Stimulated activated CD4-positive, alpha-beta T cell treated with anti-CD3 and anti-CD28 coated beads, Interleukin-4, amount 100 ng/mL, for 1 hour (primary cell): ENCODE measurements around the gene ARHGEF17.
"Not testable (repeated sequence)": the region's sequence is repeated elsewhere in the genome, so short reads cannot be mapped to it uniquely, and the experiment has no call there.

Source experiments
- DNase-seq: peaks from one replicate; pipeline ENCODE4 v3.0.0-alpha.2; 2020

ARHGEF17 gene

DNA sequence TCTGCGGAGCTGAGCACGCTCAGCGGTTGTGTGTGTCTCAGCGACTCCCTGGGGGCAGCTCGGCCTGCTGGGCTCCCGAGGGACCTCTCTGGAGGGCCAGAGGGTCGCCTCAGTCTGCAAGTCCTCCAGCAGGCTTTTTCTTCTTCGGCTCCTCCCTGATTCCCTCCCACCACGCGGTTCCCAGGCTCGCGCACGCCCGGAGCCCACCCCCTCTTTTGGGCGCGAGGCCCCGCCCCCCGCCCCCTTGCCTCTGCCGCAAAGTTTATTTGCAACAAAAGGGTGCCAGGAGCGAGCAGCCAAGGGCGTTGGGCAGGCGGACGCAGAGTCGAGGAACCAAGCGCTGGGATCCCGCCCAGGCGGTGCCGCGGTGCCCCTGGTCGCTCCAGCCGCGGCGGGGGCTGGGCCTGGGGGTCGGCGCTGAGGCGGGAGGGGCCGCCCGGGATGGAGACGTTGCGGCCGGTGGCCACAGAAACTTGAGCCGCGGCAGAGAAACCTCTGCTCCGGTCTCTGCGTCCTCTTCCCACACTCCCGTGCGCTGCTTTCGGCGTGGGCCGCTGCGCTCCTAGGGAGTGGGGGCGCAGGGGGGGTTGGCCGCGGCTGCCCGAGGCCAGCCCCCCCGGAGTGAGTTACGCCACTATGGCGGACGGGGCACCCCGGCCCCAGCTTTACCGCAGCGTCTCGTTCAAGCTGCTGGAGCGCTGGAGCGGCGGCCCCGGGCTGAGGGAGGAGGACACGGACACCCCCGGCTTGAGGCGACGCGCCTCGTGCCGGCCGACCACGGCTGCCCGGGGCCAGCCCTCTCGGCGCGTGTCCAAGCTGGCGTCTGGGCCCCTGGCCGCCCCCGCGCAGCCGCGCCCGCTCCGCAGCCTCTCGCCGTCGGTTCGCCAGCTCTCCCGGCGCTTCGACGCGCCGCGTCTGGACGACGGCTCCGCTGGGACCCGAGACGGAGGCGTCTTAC is at the start of gene ARHGEF17:
TSS of gene ARHGEF17 (plus strand) at position 274 of the 958 bp plus-strand sequence. CDS start at position 637, 363 bp downstream.
- peak; percentile 45 for DNase-seq

DNA sequence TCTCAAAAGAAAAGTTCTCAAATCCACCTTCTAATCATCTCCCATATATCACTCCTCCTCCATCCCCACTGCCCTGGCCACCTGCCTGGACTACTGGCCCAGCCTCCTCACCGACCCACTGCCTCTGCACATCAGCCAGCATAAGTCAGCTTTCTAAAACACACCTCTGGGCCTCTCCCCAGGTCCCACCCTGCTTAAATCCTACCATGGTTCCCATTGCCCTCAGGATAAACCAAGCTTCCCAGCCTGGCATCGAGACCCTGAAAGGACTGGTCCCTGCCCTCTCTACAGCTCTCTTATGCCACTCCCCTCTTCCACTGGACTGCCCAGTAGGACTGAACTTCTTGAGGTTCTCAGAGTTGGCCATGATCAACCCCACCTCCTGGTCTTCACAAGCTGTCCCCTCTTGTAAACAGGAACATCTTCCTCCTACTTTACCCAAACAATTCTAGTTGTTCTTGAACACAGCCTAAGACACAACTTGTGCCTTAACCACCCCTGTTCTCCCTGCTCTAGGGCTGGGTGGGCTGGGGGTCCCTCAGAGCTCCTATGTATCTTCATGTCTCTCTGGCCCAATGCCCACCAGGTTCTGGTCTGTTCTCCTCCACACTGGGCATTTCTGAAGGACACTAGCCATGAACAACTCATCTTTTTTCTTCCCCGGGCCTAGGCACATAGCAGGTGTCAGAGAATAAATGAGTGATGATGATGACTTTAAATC is 48.5 kb upstream of the ARHGEF17 start:
- DNase-seq: no peak

DNA sequence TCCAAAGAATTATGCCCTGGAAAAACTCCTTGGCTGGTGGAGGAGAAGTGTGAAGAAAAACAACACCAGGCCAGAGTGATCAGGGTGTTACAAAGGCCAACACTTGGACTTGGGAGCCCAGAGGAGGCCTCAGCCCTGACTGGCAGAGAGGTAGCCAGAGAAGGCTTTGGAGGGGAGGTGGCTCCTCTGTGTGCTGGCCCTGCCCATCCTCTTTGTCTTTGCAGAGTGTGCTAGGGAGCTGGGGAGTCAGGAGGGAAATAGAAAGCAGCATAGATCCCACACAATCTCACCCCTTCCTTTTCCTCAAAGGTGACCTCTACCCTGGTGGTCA is 48.0 kb upstream of the ARHGEF17 start:
- DNase-seq: no peak

GRCh38 chr11:73262851-73263495 is 45.1 kb upstream of the ARHGEF17 start:
- DNase-seq: no peak

DNA sequence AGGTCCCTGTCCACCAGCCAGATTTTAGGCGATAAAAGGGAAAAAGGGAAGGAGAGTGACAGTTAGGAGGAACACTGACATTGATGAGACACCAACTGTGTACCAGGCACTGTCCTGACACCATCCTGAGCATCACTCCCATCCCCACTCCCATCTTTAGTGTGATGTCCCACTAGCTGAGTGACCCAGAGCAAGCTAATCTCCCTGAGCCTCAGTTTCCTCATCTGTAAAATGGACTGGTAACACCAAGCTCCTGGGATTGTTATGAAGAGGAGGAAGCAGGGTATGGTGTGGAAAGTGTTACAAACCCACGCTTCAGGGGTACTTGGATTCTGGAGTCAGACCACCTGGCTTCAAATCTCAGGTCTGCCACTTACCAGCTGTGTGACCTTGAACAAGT is 44.4 kb upstream of the ARHGEF17 start:
- no peak for DNase-seq

GRCh38 chr11:73265278-73265810 is 42.7 kb upstream of the ARHGEF17 start:
- no peak for DNase-seq

- DNase-seq: no peak
Observed at GRCh38 chr11:73265853-73266645, 42.0 kb upstream of the ARHGEF17 start.

- DNase-seq: no peak
Observed at GRCh38 chr11:73266646-73267020, 41.4 kb upstream of the ARHGEF17 start.

GRCh38 chr11:73267122-73267846 is 40.8 kb upstream of the ARHGEF17 start:
- no peak for DNase-seq

- no peak for DNase-seq
Observed at GRCh38 chr11:73267906-73268540, 40.1 kb upstream of the ARHGEF17 start.

DNA sequence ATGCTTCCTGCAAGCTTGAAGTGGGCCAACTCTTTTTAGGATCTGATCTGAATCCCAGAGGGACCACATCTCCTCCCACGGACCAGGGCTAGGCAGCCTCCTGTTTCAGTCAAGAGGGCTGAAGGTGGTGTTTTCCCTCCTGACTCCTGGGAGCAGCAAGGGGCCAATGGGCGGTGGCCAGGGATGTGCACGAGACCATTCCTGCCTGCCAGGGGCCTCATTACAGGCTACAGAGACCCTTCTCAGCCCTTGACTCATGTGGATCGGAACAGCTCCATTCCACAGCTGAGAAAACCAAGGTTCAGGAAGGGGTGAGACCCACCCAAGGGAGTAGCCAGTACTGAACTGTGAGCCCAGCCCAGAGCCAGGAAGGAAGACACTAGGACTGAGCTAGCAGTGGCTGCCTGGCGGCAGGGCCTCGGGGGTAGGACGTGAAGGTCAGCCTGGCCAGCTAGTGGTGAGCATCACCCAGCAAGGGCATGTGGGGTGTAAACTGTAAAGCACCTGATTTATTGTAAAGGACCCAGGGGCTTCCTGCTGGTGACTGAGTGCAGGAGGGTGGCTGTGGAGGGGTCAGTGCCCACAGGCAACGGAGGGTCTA is 39.3 kb upstream of the ARHGEF17 start:
- DNase-seq: no peak

DNA sequence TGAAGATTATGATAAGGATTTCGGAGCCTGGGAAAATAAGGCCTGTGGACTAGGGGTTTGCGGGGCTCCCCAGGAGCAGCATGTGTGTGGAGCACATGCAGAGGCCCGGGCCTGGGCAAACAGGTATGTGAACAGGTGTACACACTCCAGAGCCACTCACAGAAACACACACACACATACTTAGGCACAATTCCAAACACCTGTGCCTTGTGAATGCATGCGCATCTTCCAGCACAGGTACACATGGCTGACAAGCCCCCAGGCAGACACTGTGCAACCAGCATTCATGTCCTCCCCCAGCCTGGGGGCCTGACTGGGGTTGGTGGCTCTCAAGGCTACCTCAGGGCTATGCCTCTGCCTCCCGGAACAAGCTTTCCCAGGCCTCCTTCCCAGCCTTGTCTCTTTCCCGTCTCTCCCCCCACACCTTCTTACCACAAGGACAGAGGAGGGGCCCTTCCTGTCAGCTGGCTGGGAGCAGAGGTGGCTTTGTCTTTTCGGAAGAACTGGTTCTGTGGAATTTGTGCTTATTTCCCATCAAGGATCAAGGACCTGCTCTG is 38.5 kb upstream of the ARHGEF17 start:
- no peak for DNase-seq

- no peak for DNase-seq
Observed at GRCh38 chr11:73270016-73270854, 37.8 kb upstream of the ARHGEF17 start.

DNA sequence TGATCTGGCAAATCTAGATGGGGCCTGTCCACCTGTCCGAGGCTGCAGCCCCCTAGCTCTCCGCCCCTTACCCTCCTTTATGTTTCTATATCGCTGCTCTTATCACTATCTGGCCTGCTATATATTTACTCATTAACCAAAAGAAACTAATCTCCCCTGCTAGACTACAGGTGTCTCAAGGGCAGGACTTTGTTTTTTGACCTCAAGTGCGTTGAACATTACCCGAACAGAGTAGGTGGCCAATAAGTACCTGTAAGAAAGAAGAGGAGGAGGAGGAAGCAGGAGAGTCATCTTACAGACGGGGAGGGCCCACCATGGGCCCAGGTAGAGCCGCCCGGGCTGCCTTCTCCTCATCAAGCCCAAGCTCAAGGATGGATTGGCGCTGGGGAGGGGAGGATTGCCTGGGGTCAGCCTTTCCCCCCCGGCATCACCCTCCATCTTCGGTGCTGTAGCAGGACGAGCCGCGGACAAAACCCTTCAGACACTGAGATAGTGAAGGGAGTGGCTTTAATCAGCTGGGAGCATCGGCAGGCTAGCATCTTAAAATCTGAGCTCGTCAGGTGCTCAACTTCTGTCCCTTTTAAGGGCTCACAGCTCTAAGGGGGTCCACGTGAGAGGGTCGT is 37.1 kb upstream of the ARHGEF17 start:
- no peak for DNase-seq

GRCh38 chr11:73271478-73271865 is 36.6 kb upstream of the ARHGEF17 start:
- DNase-seq: not testable (repeated sequence)

DNA sequence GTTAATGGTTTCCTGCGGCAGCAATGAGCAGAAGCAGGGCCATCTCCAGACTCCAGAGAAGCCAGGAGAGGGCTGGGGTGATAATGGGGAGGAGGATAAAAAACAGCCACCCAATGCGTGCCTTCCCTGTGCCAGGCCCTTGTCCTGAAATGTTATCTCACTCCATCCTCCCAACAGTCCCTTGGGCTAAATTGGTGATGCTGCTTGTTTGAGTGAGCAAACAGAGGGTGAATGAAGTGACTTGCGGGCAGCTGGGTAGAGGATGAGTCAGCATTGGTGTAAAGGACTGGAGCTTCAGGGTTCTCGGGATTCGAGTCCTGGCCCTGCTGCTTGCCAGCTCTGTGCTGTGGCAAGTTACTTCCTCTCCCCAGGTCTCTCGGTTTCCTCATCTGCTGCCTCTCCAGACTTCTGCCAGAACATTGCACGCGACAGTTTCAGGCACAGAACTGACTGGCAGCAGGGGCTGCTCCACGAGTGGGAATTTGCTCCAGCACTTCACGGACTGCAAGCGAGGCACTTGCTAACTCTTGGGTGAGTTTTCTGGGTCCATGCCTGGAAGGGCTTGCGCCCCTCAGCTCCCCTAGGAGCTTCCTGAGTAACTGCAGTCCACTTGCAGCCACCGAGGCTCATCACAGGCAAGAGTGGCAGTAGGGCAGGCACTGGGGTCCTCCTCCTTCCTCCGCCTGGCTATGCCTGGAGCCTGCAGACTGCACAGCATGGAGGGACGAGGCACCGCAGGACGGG is 36.0 kb upstream of the ARHGEF17 start, which contains the start of gene P2RY6:
TSS of gene P2RY6 (plus strand) at position 403 of the 744 bp plus-strand sequence. CDS start 24,181 bp downstream, outside the sequence.
- DNase-seq: no peak

DNA sequence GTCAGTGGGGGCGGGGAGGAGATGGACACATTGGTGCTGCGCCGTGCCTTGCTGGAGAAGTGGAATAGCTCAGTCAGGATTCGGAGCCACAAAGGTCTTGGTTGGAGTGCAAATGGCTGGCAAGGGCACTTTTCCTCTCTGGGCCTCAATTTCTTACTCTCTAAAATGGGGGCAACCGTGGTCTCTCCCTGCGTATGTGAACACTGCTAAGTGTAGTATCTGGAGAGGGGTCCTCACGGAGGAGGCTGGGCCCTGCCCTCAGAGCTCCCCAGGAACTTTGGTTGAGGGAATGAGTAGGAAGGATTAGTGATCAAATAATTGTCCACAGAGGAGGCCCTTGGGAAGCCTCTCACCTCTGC is 35.4 kb upstream of the ARHGEF17 start:
- no peak for DNase-seq

DNA sequence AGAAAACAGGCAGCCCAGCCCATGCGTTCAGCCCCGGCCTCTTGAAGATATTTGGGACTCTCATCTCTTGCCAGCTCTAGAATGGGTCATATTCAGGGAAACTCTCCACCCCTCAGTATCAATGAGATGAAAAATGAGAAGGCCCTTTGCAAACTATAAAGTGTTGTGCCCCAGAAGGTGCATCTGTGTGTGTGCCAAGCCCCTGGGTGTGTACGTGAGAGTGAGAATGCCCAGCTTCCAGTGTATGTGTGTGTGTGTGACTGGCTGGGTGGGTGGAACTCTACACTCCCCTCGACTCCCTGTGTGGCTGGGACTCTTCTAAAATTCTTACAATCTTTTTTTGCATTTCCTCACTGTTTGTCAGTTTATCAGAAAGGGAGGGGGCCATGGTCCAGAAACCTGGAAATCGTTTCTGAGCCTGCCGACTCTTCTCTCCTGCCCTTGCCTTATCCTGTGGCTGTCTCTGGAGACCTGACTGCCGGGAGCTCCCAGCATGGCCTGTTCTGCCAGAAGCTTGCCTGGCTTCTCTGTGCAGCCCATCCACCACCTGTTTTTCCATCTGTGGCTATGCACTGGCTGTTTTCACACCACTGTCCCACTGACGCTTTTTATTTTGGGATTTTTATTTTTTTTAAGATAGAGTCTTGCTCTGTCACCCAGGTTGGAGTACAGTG is 34.7 kb upstream of the ARHGEF17 start:
- DNase-seq: no peak
